Epithelial cell of prostate (primary cell): Measurements from ENCODE around the gene ACOT8.

Source experiments
- DNase-seq: peaks from one replicate; pipeline ENCODE4 v3.0.0-alpha.2; 2011; ENCODE audit warnings: low read depth, low spot score
- H3K27ac ChIP-seq: fragments of 450-650 bp; 2 replicates; pipeline ENCODE4 v1.5.1; 2017; ENCODE audit warnings: mild to moderate bottlenecking

The ACOT8 gene

DNA sequence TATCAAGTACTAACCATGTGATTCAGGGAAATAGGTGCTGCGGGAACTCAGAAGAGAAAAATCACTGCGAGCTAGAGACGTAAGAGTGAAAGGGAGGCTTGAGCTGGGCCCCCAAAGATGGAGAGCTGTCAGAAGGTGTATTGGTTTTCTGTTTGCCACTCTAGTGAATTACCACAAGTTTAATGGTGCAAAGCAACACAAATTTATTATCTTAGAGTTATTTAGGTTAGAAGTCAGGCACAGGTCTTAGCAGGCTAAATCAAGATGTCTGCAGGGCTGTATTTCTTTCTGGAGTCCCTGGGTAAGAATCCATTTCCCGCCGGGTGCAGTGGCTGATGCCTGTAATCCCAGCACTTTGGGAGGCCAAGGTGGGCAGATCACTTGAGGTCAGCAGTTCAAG is 2.7 kb upstream of the ACOT8 start:
- no peak for DNase-seq

DNA sequence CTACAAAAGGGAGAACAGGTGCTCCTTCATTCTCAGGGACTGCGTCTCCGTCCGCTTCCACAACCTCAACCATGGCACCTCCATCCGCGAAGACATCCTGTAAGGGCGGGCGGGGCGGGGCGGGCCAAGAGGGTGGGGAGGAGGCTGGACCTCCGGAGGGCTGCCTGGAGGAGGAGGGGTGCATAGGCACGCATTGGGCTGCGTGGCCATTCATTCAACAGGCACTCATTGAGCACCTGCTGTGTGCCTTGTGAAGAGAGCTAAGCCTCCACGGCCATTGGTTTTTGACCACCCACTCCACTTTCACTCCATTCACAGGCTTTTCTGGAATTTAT is 657 bp upstream of the ACOT8 start:
- H3K27ac ChIP-seq, result peak overlapping the region; percentile 44
- no peak for DNase-seq

More for the DNA sequence above, 2.7 kb upstream of the ACOT8 start:
- no peak overlapping the region for H3K27ac ChIP-seq

DNA sequence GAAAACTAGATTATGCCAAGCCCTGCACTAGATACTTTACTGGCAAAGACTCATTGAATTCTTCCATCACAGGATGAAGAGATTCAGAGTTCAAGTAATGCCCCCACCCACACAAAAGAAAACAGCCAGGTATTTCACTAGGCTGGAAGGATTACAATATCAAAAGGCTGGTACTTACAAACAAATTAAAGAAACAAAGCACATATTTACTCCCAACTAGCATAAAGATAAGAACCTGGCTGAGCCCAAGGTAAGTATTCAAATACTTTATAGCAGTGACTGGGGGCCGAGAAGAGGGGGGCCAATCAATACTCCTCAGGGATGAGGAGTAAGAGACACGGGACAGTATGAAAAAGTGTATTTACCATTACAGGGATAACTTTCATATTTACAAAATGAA is 3.7 kb downstream of the ACOT8 start:
- H3K27ac ChIP-seq, result no peak overlapping the region
- DNase-seq, result no peak

DNA sequence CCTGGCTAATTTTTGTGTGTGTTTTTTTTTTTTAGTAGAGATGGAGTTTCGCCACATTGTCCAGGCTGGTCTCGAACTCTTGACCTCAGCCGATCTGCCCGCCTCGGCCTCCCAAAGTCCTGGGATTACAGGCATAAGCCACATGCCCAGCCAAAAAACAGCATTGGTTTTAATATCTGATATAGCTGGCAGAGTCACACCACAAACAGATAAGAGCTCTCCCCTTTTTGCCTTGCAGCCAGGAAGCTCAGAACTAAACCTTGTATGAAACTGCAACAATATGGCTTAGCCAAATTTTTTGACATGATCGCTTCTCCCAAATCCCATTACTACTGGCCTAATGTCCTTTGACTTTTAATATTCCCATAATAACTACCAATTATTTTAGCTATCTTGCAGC is 4.9 kb downstream of the ACOT8 start:
- no peak overlapping the region for H3K27ac ChIP-seq
- no peak for DNase-seq

DNA sequence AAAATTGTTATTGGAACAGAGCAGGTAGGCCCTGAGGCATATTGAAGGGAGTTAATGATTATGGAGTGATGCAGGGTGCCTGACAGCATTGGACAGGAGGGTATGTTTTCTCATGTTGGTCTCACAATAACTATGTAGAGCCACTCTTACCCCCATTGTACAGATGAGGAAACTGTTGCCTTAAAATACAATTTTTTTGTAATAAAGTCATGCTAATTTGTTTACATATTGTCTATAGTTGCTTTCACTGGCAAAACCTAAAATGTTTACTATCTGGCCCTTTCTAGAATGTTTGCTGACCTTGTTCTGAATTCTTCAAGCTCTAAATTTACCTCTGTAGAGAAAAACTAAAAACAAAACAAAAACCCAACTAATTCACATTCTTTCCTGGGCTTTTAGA is 5.7 kb downstream of the ACOT8 start:
- no peak for DNase-seq
- no peak overlapping the region for H3K27ac ChIP-seq

DNA sequence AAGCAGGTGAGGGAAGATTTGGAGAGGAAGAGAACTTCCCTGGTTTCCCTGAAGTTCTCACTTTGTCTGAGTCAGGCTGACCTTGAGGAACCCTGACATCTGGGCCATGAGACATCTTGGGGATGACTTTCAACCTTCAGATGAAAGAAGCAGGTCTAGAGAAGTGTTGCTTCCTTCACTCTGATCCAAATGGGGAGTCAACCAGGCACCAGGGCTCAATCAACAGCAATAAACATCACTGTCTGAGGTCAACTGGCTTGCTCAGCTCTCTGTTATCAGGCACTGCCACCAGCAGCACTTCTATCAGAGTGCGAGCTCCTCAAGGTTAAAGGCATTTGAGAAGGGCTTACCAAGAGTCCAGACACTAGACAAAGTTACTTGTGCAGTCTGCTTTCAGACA is 6.3 kb downstream of the ACOT8 start:
- H3K27ac ChIP-seq, result no peak overlapping the region
- no peak for DNase-seq

DNA sequence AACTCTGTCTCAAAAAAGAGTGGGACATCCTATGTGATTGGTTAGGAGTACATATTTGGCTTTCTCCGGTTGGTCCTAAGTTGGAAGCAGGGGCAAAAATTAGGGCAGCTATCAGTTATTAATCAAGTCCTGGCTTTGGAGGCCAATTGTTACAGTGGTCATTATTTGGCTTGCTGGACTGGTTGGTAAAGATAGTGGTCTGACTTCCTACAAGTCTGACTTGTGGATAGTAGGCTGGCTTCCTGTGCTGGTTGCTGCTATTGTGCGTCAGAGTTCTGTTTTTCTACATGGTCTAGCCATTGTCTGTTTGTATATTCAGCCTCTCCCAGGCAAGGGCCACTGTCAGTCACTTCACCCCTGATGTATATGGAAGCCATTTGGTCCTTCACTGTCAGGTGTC is 7.0 kb downstream of the ACOT8 start:
- no peak for DNase-seq

DNA sequence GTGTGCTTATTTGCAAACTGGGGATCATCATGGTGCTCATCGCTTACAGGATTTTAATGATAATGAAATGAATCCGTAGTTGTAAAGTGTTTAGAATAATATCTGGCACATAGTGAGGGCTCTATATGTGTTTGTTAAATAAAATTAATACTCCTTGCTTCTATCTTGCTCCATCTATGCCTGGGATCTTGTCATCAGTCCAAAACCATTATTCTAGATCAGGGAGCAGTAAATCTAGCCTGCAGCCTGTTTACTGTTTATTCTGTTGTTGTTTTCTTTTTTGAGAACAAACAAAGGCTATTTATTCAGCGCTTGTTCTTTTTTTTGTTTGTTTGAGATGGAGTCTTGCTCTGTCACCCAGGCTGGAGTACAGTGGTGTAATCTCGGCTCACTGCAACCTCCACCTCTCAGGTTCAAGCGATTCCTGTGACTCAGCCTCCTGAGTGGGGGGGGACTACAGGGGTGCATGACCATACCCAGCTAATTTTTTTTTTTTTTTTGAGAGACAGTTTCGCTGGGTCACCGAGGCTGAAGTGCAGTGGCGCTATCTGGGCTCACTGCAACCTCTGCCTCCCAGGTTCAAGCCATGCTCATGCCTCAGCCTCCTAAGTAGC is 8.1 kb downstream of the ACOT8 start:
- no peak overlapping the region for H3K27ac ChIP-seq
- no peak for DNase-seq

More for the DNA sequence above, 7.0 kb downstream of the ACOT8 start:
- H3K27ac ChIP-seq, result no peak overlapping the region

DNA sequence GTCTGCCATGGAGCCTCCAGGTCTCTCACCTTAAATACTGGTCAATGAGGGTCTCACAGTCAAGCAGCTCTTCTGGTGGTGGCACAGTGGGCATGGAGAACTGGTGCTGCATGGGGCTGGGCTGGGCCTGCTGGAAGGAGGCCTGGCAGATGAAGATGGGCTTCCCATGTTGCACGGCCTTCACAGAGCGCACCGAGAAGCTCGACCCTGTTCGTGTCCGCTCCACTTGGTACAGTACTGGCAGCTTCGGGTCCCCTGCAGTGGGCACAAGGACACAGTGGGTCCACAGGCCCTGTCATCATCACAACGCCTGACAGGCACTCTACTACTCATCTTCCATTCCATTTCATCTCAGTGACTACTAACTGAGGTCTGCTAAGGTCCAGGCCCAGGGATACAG is 8.8 kb downstream of the ACOT8 start:
- H3K27ac ChIP-seq, result no peak overlapping the region

DNA sequence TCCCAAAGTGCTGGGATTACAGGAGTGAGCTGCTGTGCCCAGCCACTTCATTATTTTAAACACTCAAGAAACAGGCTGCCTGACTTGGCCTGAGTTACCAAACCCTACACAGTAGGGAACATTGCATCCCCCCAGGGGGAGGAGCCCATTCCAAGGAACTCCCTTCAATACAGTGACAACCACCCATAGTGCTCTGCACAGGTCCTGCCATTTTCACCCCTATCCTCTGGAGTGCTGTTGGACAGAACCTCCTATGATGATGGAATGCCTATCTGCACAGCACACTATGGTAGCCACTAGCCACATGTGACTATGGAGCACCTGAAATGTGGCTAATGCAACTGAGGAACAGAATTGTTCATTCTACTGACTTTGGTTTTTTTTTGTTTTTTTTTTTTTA is 11.7 kb downstream of the ACOT8 start:
- DNase-seq, result no peak
- no peak overlapping the region for H3K27ac ChIP-seq

More for the DNA sequence above, 8.8 kb downstream of the ACOT8 start:
- no peak for DNase-seq

DNA sequence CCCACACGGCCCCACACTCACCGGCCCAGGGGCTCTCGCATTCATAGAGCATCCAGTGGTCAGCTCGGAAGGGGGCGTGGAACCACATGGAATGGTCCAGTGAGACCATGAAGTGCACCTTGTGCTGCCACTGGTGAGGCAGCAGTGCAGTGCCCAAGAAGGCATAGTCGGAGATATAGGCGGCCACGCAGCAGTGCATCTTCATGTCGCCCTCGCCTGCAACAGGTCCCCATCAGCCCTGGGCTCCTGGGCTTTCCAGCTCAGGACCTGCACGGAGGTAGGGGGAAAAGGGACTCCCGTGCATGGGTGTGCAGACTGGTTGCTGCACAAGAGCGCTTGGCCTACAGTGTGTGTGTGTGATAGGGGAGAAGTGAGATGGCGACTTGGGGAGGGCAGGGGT is 13.7 kb downstream of the ACOT8 start:
- H3K27ac ChIP-seq, result no peak overlapping the region
- DNase-seq, result no peak

DNA sequence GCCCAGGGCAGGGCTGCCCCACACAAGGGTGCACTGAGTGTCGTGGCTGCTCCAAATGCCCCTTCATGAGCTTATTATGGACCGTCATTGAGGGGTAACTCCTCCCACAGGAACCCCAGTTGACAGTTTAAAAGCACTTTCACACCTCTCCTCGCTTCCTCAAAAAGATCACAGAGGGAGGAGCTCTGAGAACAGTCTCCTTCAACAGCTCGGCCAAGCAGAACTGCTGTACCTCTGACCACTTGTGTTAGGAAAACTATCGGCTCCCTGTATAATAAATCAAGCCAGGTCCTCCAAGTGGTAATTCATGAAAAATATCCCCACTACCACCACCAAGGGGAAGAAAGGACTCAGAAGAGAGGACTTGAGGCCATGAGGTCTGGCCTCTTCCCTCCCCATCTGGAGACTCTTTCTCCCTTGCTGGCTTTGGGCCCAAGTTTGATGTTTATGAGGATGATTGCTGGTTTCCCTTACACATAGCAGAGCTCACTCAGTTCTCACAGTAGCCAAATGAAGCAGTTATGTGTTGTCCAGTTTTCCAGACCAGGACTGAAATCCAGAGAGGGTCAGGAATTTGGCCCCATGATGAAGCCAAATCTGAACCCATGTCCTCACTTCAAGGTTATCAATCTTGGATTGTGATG is 14.9 kb downstream of the ACOT8 start:
- H3K27ac ChIP-seq, result no peak overlapping the region

DNA sequence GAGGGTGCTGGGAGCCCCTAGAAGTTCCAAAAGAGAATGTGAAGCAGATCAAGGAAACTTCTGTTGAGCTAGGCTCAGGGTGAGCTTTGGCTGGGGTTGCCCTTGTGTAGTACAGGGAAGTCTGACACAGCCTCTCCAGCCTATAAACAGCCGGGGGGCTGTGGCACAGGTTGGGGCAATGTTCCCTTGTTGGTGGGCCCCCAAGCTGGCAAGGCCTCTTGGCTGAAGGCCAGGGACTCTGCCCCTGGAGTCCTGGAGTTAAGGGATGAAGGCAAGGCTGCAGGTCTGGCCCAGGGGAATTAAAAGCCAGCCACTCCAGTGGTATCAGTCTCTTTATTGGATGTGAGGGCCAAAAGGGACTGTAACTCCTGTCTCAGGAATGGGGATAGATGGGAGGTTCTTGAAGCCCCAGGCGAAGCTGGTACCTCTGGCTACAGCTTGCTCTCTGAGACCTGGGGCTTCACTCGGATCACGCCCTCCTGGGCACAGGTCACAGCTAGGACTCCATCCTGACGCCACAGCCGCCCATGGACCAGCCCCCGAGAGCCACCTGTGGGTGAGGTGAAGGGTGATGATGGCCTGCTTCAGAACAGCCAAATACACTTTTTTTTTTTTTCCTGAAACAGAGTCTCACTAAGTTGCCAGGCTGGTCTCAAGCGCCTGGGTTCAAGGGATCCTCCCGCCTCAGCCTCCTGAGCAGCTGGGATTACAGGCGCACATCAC is 15.6 kb downstream of the ACOT8 start:
- no peak for DNase-seq
- no peak overlapping the region for H3K27ac ChIP-seq

More for the DNA sequence above, 14.9 kb downstream of the ACOT8 start:
- no peak for DNase-seq

DNA sequence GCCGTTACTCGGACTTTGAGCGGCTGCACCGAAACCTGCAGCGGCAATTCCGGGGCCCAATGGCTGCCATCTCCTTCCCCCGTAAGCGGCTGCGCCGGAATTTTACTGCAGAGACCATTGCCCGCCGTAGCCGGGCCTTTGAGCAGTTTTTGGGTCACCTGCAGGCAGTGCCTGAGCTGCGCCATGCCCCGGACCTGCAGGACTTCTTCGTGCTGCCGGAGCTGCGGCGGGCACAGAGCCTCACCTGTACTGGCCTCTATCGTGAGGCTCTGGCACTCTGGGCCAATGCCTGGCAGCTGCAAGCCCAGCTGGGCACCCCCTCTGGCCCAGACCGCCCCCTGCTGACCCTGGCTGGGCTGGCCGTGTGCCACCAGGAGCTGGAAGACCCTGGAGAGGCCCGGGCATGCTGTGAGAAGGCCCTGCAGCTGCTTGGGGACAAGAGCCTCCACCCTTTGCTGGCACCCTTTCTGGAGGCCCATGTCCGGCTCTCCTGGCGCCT is 16.4 kb downstream of the ACOT8 start:
- H3K27ac ChIP-seq, result no peak overlapping the region
- DNase-seq, result no peak

DNA sequence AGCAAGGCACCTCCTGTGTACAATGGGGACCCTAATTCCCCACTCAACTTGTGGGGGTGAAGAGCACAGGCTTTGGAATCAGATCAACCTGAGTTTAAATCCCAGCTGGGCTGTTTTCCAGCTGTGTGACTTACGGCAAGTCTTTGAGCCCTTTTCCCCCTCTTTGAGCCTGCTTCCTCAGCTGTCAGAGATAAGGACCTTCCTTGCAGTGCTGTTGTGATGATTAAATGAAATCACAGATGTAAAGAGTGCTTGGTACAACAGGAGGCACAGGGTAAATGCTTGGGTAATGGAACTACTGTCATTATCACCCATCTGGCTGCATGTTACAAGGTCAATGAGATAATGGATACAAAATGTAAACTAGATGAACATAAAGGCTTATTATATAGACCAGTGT is 20.4 kb downstream of the ACOT8 start:
- no peak overlapping the region for H3K27ac ChIP-seq
- DNase-seq, result no peak

DNA sequence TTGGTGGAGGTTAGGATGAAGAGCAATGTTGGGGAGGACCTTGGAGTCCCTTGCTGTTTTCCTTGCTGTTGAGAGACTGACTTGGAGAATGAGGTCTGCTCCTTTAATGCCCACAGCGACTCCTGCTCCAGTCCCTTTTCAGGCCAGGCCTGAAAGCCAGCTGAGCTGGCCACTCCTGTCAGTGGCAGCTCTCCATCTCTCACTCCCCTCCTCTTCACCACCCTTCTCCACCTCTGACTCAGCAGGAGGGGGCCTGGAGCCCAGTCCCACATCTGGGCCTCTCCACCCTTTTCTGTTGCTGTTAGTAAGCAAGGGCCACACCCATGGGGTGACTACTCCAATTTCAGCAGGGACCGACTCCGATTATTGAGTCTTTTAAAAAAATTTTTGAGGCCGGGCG is 21.4 kb downstream of the ACOT8 start:
- H3K27ac ChIP-seq, result no peak overlapping the region
- no peak for DNase-seq

DNA sequence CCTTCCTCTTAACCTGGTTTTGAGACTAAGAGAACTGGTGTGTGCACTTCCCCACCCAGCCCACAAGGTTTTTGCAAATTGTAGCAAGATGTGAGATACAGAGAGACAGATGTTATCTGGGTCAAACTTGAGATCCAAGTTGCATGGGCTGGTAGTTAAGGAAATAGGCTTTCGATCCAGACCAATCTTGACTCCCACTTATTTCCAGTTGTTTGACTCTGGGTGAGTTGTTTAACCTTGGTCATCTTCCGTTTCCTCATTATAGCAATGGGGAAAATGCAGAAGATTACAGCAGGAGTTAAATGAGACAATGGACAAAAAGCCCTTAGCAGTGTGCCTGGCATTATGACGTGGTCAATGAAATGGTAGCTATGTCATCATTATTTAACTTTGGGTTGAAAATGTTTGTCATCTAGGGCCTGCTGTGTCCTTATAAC is 21.8 kb downstream of the ACOT8 start:
- DNase-seq, result no peak
- H3K27ac ChIP-seq, result no peak overlapping the region

DNA sequence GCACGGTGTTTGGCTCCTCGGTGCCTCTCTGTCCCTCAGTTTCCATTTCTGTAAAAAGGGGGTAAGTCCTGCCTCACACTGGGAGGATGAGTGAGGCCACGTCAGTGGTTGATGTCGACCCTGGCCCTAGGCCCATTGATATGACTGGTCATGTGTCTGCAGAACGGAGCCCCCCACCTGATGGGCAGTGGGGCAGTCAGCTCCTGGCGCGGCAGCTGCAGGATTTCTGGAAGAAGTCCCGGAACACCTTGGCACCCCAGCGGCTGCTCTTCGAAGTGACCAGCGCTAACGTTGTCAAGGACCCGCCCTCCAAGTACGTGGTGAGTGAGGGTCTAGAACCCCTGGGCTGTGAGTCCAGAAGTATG is 22.4 kb downstream of the ACOT8 start:
- H3K27ac ChIP-seq, result no peak overlapping the region
- DNase-seq, result no peak

DNA sequence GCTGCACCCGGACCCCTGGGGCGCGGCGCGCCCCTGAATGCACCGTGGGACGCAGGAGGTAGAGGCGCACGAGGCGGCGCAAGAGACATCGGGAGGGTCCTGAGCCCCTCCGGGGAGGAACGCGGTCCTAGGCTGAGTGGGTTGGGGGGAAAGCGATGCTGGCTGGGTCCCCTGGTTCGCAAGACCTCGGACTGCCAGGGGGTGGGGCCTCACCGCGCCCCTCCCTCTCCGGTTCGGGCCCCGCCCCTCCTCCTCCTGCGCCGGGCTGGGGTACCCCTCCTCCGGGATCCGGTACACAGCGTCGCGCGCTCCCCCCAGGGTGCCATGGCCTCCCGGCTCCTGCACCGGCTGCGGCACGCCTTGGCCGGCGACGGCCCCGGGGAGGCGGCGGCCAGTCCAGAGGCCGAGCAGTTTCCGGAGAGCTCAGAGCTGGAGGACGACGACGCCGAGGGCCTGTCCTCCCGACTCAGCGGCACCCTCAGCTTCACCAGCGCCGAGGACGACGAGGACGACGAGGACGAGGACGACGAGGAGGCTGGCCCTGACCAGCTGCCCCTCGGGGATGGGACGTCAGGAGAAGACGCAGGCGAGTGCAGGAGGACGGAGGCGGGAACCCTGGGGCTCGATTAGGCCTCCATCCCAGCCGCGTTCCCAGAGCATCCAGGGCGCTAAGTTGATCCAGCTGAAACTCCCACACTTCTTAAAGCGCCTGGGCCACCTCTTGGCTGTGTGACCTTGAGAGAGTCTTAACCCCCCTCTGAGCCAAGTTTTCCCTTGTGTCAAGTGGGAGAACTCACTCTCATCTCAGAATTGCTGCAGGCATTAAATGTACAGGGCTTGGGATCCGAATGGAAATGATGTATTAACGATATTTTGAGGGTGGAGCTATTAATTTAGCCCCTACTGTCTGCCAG is 23.1 kb downstream of the ACOT8 start:
- peak overlapping the region; percentile 67 for H3K27ac ChIP-seq
- DNase-seq, result no peak

DNA sequence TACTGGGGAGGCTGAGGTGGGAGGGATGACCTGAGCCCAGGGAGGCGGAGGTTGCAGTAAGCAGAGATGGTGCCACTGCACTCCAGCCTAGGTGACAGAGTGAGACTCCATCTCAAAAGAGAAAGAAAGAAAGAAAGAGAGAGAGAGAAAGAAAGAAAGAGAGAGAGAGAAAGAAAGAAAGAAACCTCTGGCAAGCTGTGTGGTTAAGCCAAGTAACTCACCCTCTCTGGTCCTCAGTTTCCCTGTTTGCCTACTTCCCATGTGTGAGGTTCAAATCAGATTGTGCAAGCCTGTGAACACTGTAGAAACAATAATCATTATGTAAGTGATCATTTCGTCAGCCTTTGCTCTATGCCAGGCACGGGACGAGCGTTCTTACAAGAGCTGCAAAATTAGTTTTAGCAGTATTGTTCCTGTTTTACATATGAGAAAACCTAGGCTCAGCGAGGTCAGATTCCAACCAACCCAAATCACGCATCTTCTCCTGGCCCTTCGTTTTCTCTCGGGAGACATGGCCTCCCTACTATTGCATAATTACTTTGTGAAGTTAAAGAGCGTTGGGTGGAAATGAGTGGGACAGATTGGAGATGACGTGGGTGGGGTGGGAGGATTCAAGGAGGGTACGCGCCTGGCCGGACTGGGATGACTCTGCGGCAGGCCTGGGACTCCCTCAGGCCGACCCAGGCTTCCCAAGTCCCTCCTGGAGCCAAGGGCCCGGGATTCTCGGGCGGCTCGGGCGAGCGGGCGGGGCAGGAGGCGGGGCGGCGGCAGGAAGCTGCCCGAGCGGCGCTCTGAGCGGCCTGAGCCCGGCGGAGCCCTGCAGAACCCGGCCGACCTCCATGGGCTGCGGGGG is 23.9 kb downstream of the ACOT8 start, which contains the start of gene SNX21:
SNX21 (plus strand) TSS at position 770 of the 853 bp plus-strand sequence. CDS start 121 bp downstream, outside the sequence.
- no peak for DNase-seq
- H3K27ac ChIP-seq, result peak within 1 kb of the TSS; percentile 67
